ENCODE measurements around the gene CACNB4. TPM values are rescaled to one million over a fixed set of nuclear protein-coding genes. Genes with fewer than 3 reads are reported as not detected.

CACNB4 gene
- total RNA-seq, 2 donors from 2014 or later: 0.33 to 1.3 TPM

GRCh38 chr2:152106464-152106863, 7.6 kb upstream of the CACNB4 start:
- 64 to 84% methylated on average over 4 of the region's 4 CpGs for WGBS, 2 donors
- Histone ChIP-seq H3K4me3 (no peak overlapping the region), H3K27ac (no peak overlapping the region), H3K4me1 (no peaks in the 10 kb centered on the region), H3K27me3 (no peaks in the 10 kb centered on the region), H3K36me3 (replicated peaks in 1 of 2; ENCODE audit: insufficient read depth in 1 of 2, low read depth in 2 of 2) (no peaks in the 10 kb centered on the region), H3K9me3 (no peaks in the 10 kb centered on the region)
- TF ChIP-seq CTCF (IDR thresholded peaks at IDR 0.05) (no peak), POLR2A (IDR thresholded peaks at IDR 0.05) (no peak)
- no peak for DNase-seq
- ATAC-seq: no peak
- intact Hi-C loops (cut with DNase I): no loop called here

- H3K9me3 ChIP-seq: no peaks in the 10 kb centered on the region
- H3K27ac ChIP-seq: no peak overlapping the region
- no peaks in the 10 kb centered on the region for H3K27me3 ChIP-seq
- no peak overlapping the region for H3K4me3 ChIP-seq
- WGBS, 2 donors: 95 to 96% methylated on average over 3 of the region's 3 CpGs
- no peak for ATAC-seq
- no peak for DNase-seq
- TF ChIP-seq CTCF (IDR thresholded peaks at IDR 0.05): no peak
- TF ChIP-seq POLR2A (IDR thresholded peaks at IDR 0.05): no peak
- peaks cover 14% of the 10 kb centered on the region for H3K4me1 ChIP-seq
- H3K36me3 ChIP-seq (replicated peaks in 1 of 2; ENCODE audit: insufficient read depth in 1 of 2, low read depth in 2 of 2): no peaks in the 10 kb centered on the region
- intact Hi-C loops (cut with DNase I): no loop called here
These were observed 4.4 kb upstream of the CACNB4 start for GRCh38 chr2:152103271-152103670.

- Histone ChIP-seq H3K36me3 (replicated peaks in 1 of 2; ENCODE audit: insufficient read depth in 1 of 2, low read depth in 2 of 2) (no peaks in the 10 kb centered on the region), H3K4me1 (peaks cover 28% of the 10 kb centered on the region), H3K9me3 (no peaks in the 10 kb centered on the region), H3K27me3 (no peaks in the 10 kb centered on the region), H3K4me3 (no peak overlapping the region), H3K27ac (no peak overlapping the region)
- intact Hi-C loops (cut with DNase I): no loop called here
- no peak for TF ChIP-seq POLR2A (IDR thresholded peaks at IDR 0.05)
- no peak for TF ChIP-seq CTCF (IDR thresholded peaks at IDR 0.05)
- 76 to 85% methylated on average over 2 of the region's 2 CpGs for WGBS, 2 donors
- DNase-seq (no peak), ATAC-seq (no peak)
These were observed 2.1 kb upstream of the CACNB4 start for GRCh38 chr2:152100961-152101360.

GRCh38 chr2:152099367-152100050, 665 bp upstream of the CACNB4 start:
- TF ChIP-seq POLR2A (IDR thresholded peaks at IDR 0.05) (no peak), CTCF (IDR thresholded peaks at IDR 0.05) (no peak)
- H3K27ac ChIP-seq: no peak overlapping the region
- ATAC-seq: no peak
- H3K4me1 ChIP-seq: peaks cover 28% of the 10 kb centered on the region
- peak overlapping the region in 1 of 2 donors; percentile 48 for H3K4me3 ChIP-seq
- peak in 3 of 4 donors; percentile 14 to 18 (median 14) for DNase-seq
- 10 to 17% methylated on average over 17 to 19 of the region's 19 CpGs for WGBS, 2 donors
- intact Hi-C loops (cut with DNase I): no loop called here
- H3K27me3 ChIP-seq: no peaks in the 10 kb centered on the region
- no peaks in the 10 kb centered on the region for H3K9me3 ChIP-seq
- no peaks in the 10 kb centered on the region for H3K36me3 ChIP-seq (replicated peaks in 1 of 2; ENCODE audit: insufficient read depth in 1 of 2, low read depth in 2 of 2)
